Upper lobe of right lung (tissue), 1 donor: ENCODE results near the gene ZBTB39. TPM values are rescaled to one million over a fixed set of nuclear protein-coding genes. Genes with fewer than 3 reads are reported as not detected.

Experiments
- ATAC-seq: fragments of 200-7000 bp; cut with Tn5 transposase; one replicate; pipeline ENCODE4 v1.9.1; 2020; ENCODE audit warnings: mild to moderate bottlenecking, moderate library complexity
- DNase-seq: peaks from one replicate; pipeline ENCODE4 v3.0.0-alpha.2; 2020
- H3K27ac ChIP-seq: fragments of 200-600 bp; one replicate; pipeline ENCODE4 v1.8.0; 2022
- H3K27me3 ChIP-seq: fragments of 200-600 bp; one replicate; pipeline ENCODE4 v1.8.0; 2022; ENCODE audit warnings: mild to moderate bottlenecking
- H3K36me3 ChIP-seq: fragments of 200-600 bp; one replicate; pipeline ENCODE4 v1.8.0; 2022
- H3K4me1 ChIP-seq: fragments of 200-600 bp; one replicate; pipeline ENCODE4 v1.8.0; 2022
- H3K4me3 ChIP-seq: fragments of 200-600 bp; one replicate; pipeline ENCODE4 v1.8.0; 2022; ENCODE audit warnings: mild to moderate bottlenecking
- H3K9me3 ChIP-seq: fragments of 200-600 bp; one replicate; pipeline ENCODE4 v1.8.0; 2022
- intact Hi-C: fragments of 100-400 bp; cut with DNase I; formaldehyde crosslinking; loops from one replicate; pipeline ENCODE4 v1.11.0; 2022
- total RNA-seq: library from RNA; stranded (reverse); fragmentation: NEBNext Ultra II Directional; extraction: Animal tissue kit (Norgen Biotek cat#: 25700); gene quantifications from one replicate; pipeline ENCODE4 v1.2.1, GENCODE V29; 2021
- TF ChIP-seq, protein P1 (sequence below): fragments of 200-600 bp; IDR thresholded peaks from one replicate; pipeline ENCODE4 v1.8.0; 2022; ENCODE audit warnings: antibody characterized with exemption
- donor health status: DM: no; HTN: yes; CAD: no; lungs with severe emphysema.

Gene ZBTB39
- total RNA-seq, 1 donor from 2014 or later: 7.2 TPM

DNA sequence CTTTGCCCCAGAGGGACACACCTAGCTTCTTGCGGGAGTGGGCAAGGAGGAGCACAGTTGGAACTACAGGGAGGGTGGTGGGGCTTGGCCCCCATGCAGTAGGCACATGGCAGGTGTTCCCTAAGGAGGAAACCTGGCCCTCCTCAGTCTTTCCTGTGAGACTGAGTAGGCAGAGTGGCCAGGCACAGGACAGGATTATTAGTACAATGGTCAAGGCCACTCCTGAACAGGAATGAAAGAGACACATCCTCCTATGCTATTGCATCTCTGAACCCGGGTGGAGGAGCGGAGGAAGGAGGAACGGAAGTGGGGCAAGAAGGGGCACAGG is 42.7 kb upstream of the ZBTB39 start:
- peaks cover 3% of the 10 kb centered on the region for H3K4me1 ChIP-seq
- intact Hi-C loops: no loop called here
- H3K27ac ChIP-seq: no peak overlapping the region
- TF ChIP-seq, protein P1, sequence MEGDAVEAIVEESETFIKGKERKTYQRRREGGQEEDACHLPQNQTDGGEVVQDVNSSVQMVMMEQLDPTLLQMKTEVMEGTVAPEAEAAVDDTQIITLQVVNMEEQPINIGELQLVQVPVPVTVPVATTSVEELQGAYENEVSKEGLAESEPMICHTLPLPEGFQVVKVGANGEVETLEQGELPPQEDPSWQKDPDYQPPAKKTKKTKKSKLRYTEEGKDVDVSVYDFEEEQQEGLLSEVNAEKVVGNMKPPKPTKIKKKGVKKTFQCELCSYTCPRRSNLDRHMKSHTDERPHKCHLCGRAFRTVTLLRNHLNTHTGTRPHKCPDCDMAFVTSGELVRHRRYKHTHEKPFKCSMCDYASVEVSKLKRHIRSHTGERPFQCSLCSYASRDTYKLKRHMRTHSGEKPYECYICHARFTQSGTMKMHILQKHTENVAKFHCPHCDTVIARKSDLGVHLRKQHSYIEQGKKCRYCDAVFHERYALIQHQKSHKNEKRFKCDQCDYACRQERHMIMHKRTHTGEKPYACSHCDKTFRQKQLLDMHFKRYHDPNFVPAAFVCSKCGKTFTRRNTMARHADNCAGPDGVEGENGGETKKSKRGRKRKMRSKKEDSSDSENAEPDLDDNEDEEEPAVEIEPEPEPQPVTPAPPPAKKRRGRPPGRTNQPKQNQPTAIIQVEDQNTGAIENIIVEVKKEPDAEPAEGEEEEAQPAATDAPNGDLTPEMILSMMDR: no peak
- no peaks in the 10 kb centered on the region for H3K27me3 ChIP-seq
- H3K36me3 ChIP-seq: no peaks in the 10 kb centered on the region
- ATAC-seq (peak; percentile 33), DNase-seq (no peak)
- H3K9me3 ChIP-seq: no peaks in the 10 kb centered on the region
- no peak overlapping the region for H3K4me3 ChIP-seq

DNA sequence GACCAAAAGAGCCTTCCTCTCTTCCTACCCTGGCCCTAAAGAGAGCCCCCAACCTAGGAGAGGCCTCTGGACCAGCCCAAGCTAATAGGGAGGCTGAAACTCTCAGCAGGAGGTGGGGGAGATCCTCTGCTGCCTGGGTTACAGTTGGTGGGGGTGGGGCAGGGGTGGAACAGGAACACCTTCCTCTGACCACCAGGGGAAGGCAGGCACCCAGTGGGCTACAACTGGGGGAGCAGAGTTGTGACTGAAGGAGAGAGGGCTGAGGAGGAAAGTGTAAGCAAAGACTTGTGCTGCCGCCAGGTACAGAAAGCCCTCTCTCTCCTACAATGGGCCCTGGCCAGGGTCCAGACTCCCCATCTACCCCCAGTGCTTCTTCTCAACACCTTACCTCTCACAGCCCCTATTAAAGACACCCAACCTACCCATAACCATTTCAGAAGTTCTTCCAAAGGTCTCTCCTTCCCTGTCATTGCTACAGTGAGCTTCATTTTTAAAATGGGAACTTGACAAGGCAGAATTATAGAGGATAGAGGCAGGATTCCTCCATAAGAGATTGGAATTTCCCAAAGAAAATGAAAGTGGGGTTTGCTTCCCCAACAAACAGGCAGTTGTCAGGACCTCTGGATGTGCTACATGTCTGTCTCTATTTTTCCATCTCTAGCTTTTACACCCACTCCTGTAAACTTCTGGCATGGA is 42.2 kb upstream of the ZBTB39 start:
- intact Hi-C loops: no loop called here
- Histone ChIP-seq H3K36me3 (no peaks in the 10 kb centered on the region), H3K9me3 (no peaks in the 10 kb centered on the region), H3K27me3 (no peaks in the 10 kb centered on the region), H3K27ac (no peak overlapping the region), H3K4me1 (peaks cover 3% of the 10 kb centered on the region), H3K4me3 (no peak overlapping the region)
- DNase-seq (no peak), ATAC-seq (no peak)
- TF ChIP-seq, protein P1: no peak

DNA sequence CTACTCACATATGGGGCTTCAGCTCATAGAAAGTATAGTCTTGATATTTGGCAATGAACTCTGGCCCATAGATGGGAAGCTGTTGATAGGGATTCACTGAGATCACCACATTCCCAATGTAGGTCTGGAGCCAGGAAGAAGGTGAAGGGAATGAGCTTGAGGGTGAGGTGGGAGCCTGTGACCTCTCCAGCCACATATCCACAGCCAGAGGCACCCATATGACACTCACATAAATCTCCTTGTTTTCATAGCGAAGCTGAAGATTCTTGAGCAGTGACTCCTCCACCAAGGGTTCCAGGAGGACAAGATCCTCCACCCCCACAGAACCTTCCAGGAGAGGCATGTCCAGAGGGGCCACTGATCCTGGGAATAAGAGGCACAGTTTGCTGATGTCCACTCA is 41.6 kb upstream of the ZBTB39 start:
- Histone ChIP-seq H3K4me3 (no peak overlapping the region), H3K27ac (no peak overlapping the region), H3K27me3 (no peaks in the 10 kb centered on the region), H3K36me3 (no peaks in the 10 kb centered on the region), H3K9me3 (no peaks in the 10 kb centered on the region), H3K4me1 (peaks cover 3% of the 10 kb centered on the region)
- intact Hi-C loops: no loop called here
- TF ChIP-seq, protein P1: no peak
- DNase-seq: no peak
- no peak for ATAC-seq

DNA sequence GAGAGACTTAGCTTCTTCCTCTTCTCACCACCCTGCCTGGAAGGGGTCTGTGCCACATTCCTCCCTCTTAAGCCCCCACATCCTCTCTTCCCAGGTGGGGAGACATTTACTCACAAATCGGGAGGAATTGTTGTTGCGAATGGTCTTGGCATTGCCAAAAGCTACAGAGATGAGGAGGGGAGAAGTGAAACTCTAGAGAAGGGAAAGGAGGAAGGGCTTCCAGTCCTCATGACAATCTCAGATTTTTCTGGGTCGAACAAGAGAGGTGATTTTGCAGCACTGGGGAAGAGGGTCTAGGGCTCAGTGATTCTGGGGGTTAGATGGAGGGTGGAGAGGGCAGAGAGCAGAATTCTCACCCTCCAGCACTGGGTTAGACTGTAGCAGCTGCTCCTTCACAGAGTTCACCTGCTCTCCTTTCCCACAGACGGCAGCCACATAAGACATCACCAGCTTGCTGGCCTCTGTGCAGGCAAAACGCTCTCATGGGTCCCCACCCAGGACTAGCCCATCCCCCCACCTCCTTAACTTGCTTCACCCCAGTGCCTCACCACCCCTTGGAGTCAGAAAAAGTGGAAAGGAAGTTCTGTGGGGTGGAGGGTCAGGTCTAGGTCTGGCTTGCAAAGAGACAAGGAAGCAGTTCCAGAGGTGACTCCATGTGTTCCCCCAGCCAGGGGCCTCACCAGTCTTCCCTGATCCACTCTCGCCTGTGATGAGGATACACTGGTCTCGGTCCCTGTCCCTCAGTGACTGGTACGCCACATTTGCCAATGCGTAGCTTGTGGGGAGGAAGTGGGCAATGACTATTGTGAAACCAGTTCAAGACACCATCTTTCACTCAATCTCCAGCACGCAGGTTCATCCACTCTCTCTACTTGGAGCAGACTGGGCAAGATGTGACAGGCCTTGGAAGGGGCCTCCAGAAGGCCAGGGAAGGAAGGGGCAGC is 40.9 kb upstream of the ZBTB39 start:
- intact Hi-C loops: no loop called here
- Histone ChIP-seq H3K9me3 (no peaks in the 10 kb centered on the region), H3K27ac (peak overlapping the region; percentile 36), H3K4me1 (peaks cover 3% of the 10 kb centered on the region), H3K36me3 (no peaks in the 10 kb centered on the region), H3K4me3 (no peak overlapping the region), H3K27me3 (no peaks in the 10 kb centered on the region)
- ATAC-seq (peak; percentile 56), DNase-seq (no peak)
- TF ChIP-seq, protein P1: no peak

DNA sequence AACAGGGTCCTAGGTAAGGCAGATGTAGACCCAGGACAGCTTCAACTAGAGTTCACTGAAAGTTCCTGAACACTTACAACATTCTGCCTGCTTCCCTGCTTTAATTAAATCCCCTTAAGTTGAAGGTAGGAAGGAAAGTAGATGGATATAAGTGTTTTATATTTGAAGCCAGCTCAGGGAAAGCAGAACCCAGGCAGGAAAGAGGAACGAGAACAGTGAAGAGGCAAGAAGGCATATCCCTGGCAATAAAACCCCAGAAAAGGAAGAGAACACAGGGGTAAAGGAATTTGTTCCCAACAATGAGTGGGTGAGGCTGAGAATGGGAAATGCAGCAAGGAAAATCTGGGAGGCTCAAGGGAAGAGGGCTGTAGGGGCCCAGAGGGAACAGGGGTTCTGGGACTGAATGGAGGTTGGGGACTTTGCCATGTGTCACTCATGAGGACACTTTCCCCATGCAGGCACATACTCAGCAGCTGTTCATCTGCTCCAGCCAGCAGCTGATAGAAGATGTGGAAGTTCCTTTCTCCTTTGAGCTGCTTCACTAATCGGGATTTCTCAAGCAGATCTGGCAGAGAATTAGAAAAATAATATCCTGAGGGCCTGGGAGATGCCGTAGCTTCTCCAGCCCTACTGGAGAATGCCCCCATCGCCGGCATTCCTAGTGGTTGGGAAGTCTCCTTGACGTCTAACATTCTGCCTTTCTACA is 39.9 kb upstream of the ZBTB39 start:
- DNase-seq: no peak
- Histone ChIP-seq H3K36me3 (no peaks in the 10 kb centered on the region), H3K4me3 (no peak overlapping the region), H3K4me1 (peaks cover 3% of the 10 kb centered on the region), H3K27ac (no peak overlapping the region), H3K27me3 (no peaks in the 10 kb centered on the region), H3K9me3 (no peaks in the 10 kb centered on the region)
- intact Hi-C loops: no loop called here
- TF ChIP-seq, protein P1: no peak
- ATAC-seq: peak; percentile 30
